ENCODE data around the gene IFRD2. TPM values are rescaled to one million over a fixed set of nuclear protein-coding genes. Genes with fewer than 3 reads are reported as not detected.

IFRD2 gene
- total and polyA plus RNA-seq, 2 of the 13 experiments (the other 11 are each of a cell fraction or from before 2014, with no cell fraction given) = 32.8 to 96.1 TPM

GRCh38 chr3:50264383-50264963 lies 27.8 kb downstream of the IFRD2 start (continued):
- TF ChIP-seq ARID5B (CRISPR knock-in tag; IDR thresholded peaks at IDR 0.05) (peak; percentile 59; the same call in 1 of the 2 replicates), HMGXB4 (CRISPR knock-in tag; IDR thresholded peaks at IDR 0.05; ENCODE audit: borderline replicate concordance in 1 of 2, low read depth in 1 of 2) (0 out of 4 replicates have a peak, but pooled peaks of 1 of the 2 experiments have one; percentile 42), ZNF572 (CRISPR knock-in tag; IDR thresholded peaks at IDR 0.05) (no peak), RXRB (CRISPR knock-in tag; IDR thresholded peaks at IDR 0.05; ENCODE audit: borderline replicate concordance) (peak; percentile 60; the same call in 1 of the 2 replicates), EP300 (IDR thresholded peaks at IDR 0.05; ENCODE audit: low read depth in 2 of 2, low read length in 2 of 2) (peak in 1 of 2 experiments; percentile 62; a peak in 3 of 4 replicates), EP300 (CRISPR knock-in tag; IDR thresholded peaks at IDR 0.05; ENCODE audit: borderline replicate concordance) (0 out of 2 replicates have a peak, but pooled peaks have one; percentile 44), MXD3 (CRISPR knock-in tag; IDR thresholded peaks at IDR 0.05) (peak; percentile 50; the same call in 1 of the 2 replicates), SP1 (IDR thresholded peaks at IDR 0.05) (no peak), SP1 (CRISPR knock-in tag; IDR thresholded peaks at IDR 0.05) (peak; percentile 72), ZNF263 (CRISPR knock-in tag; IDR thresholded peaks at IDR 0.05) (peak; percentile 68), DMAP1 (CRISPR knock-in tag; IDR thresholded peaks at IDR 0.05) (peak; percentile 51; the same call in 1 of the 2 replicates), ZNF160 (CRISPR knock-in tag; IDR thresholded peaks at IDR 0.05) (0 out of 2 replicates have a peak, but pooled peaks have one; percentile 9), HMG20B (CRISPR knock-in tag; conservative IDR thresholded peaks at IDR 0.05) (0 out of 2 replicates have a peak, but pooled peaks have one; percentile 23), ZNF790 (CRISPR knock-in tag; IDR thresholded peaks at IDR 0.05; ENCODE audit: borderline replicate concordance) (no peak), RARA (CRISPR knock-in tag; IDR thresholded peaks at IDR 0.05) (peak; percentile 65), NCOA2 (CRISPR knock-in tag; IDR thresholded peaks at IDR 0.05) (peak; percentile 63; the same call in 1 of the 2 replicates), ZNF253 (CRISPR knock-in tag; IDR thresholded peaks at IDR 0.05; ENCODE audit: borderline replicate concordance) (no peak), TBX2 (CRISPR knock-in tag; IDR thresholded peaks at IDR 0.05; ENCODE audit: borderline replicate concordance) (peak; percentile 38; the same call in 1 of the 2 replicates), FOXA3 (CRISPR knock-in tag; IDR thresholded peaks at IDR 0.05) (peak; percentile 22; the same call in 1 of the 2 replicates), ZNF530 (CRISPR knock-in tag; IDR thresholded peaks at IDR 0.05; ENCODE audit: low read depth) (no peak), ZNF746 (CRISPR knock-in tag; IDR thresholded peaks at IDR 0.05) (peak; percentile 99), CREM (IDR thresholded peaks at IDR 0.05) (peak; percentile 56; the same call in 1 of the 2 replicates), CREM (CRISPR knock-in tag; IDR thresholded peaks at IDR 0.05) (no peak), ZNF567 (CRISPR knock-in tag; IDR thresholded peaks at IDR 0.05; ENCODE audit: borderline replicate concordance) (0 out of 2 replicates have a peak, but pooled peaks have one; percentile 1)

Data from HepG2 (cell line).